Uterus (tissue), 4 donors: ENCODE measurements around the gene AIG1. TPM values are rescaled to one million over a fixed set of nuclear protein-coding genes. Genes with fewer than 3 reads are reported as not detected.

Source experiments
- DNase-seq, 2 donors: peaks; one replicate each; pipeline ENCODE4 v3.0.0-alpha.2; 2019 to 2020
- H3K27ac ChIP-seq, 2 donors: fragments of 200-600 bp; sonication (generic); 1 replicate in 1 of 2; 2 replicates in 1 of 2; pipeline ENCODE4 v1.5.1; 2016 to 2018
- H3K27me3 ChIP-seq, 2 donors: fragments of 200-600 bp; sonication (generic); one replicate each; pipeline ENCODE4 v1.5.1; 2018 to 2019; ENCODE audit warnings: control low read depth in 1 of 2
- H3K36me3 ChIP-seq, 2 donors: fragments of 200-600 bp; sonication (generic); one replicate each; pipeline ENCODE4 v1.5.1; 2019; ENCODE audit warnings: control low read depth in 1 of 2
- H3K4me1 ChIP-seq, 2 donors: fragments of 200-600 bp; sonication (generic); one replicate each; pipeline ENCODE4 v1.5.1; 2018 to 2019; ENCODE audit warnings: control low read depth in 1 of 2
- H3K4me3 ChIP-seq, 2 donors: fragments of 200-600 bp; sonication (generic); 1 replicate in 1 of 2; 2 replicates in 1 of 2; pipeline ENCODE4 v1.5.1; 2018 to 2019; ENCODE audit warnings: mild to moderate bottlenecking in 1 of 2
- H3K9me3 ChIP-seq, 2 donors: fragments of 200-600 bp; sonication (generic); one replicate each; pipeline ENCODE4 v1.5.1; 2019; ENCODE audit warnings: control low read depth in 1 of 2
- CTCF ChIP-seq, 4 experiments: fragments of 200-600 bp in 2 of 4; fragments of 450-650 bp in 2 of 4; sonication (generic) in 2 of 4; IDR thresholded peaks; one replicate each; pipeline ENCODE4 v1.5.1; 2016 to 2019; ENCODE audit warnings: antibody characterized with exemption in 4 of 4, mild to moderate bottlenecking in 2 of 4, moderate library complexity in 1 of 4
- POLR2A ChIP-seq, 2 donors: fragments of 450-650 bp; IDR thresholded peaks; one replicate each; pipeline ENCODE4 v1.6.1; 2016; ENCODE audit warnings: antibody characterized with exemption in 2 of 2, mild to moderate bottlenecking in 1 of 2, moderate library complexity in 1 of 2
- intact Hi-C: fragments of 100-400 bp; cut with DNase I; formaldehyde crosslinking; loops from one replicate; pipeline ENCODE4 v1.15.1; 2023; ENCODE audit warnings: low total_unique reads
- total RNA-seq, 4 donors: library from RNA; depleted of rRNA in 3 of 4; stranded (reverse); fragments of >200 nt in 3 of 4; gene quantifications; one replicate each; pipeline versions ENCODE4 v1.1.0 to v1.2.4, GENCODE V29; 2014 to 2023
- donor health status: DM: yes; HTN: yes; CAD: no.

Gene AIG1
- total RNA-seq, 4 donors from 2014 or later = 6.9 to 36.6 (median 27.8) TPM

GRCh38 chr6:143286251-143286795 is 225.6 kb downstream of the AIG1 start:
- Histone ChIP-seq H3K27me3 (no peaks in the 10 kb centered on the region), H3K4me1 (no peaks in the 10 kb centered on the region), H3K27ac (no peak overlapping the region), H3K4me3 (no peak overlapping the region), H3K36me3 (no peaks in the 10 kb centered on the region), H3K9me3 (no peaks in the 10 kb centered on the region)
- no peak for DNase-seq
- TF ChIP-seq CTCF (IDR thresholded peaks at IDR 0.05) (no peak), POLR2A (IDR thresholded peaks at IDR 0.05) (no peak)
- intact Hi-C loops = no loop called here

GRCh38 chr6:143288923-143289322 is 228.2 kb downstream of the AIG1 start:
- H3K4me3 ChIP-seq = no peak overlapping the region

GRCh38 chr6:143290206-143290605 is 229.5 kb downstream of the AIG1 start:
- Histone ChIP-seq H3K9me3 (no peaks in the 10 kb centered on the region), H3K27me3 (no peaks in the 10 kb centered on the region), H3K27ac (no peak overlapping the region), H3K4me1 (no peaks in the 10 kb centered on the region), H3K36me3 (no peaks in the 10 kb centered on the region), H3K4me3 (no peak overlapping the region)
- no peak for TF ChIP-seq POLR2A (IDR thresholded peaks at IDR 0.05)
- TF ChIP-seq CTCF (IDR thresholded peaks at IDR 0.05) = no peak
- intact Hi-C loops = no loop called here
- DNase-seq = no peak

More at GRCh38 chr6:143288923-143289322, 228.2 kb downstream of the AIG1 start:
- Histone ChIP-seq H3K27ac (no peak overlapping the region), H3K27me3 (no peaks in the 10 kb centered on the region), H3K36me3 (no peaks in the 10 kb centered on the region), H3K9me3 (no peaks in the 10 kb centered on the region), H3K4me1 (no peaks in the 10 kb centered on the region)
- intact Hi-C loops = no loop called here
- DNase-seq = no peak
- TF ChIP-seq POLR2A (IDR thresholded peaks at IDR 0.05) (no peak), CTCF (IDR thresholded peaks at IDR 0.05) (no peak)

GRCh38 chr6:143293523-143293922 is 232.8 kb downstream of the AIG1 start:
- DNase-seq = no peak
- H3K36me3 ChIP-seq = no peaks in the 10 kb centered on the region
- H3K27me3 ChIP-seq = no peaks in the 10 kb centered on the region
- no peaks in the 10 kb centered on the region for H3K9me3 ChIP-seq
- TF ChIP-seq POLR2A (IDR thresholded peaks at IDR 0.05) = no peak
- TF ChIP-seq CTCF (IDR thresholded peaks at IDR 0.05) = no peak
- intact Hi-C loops = no loop called here
- no peaks in the 10 kb centered on the region for H3K4me1 ChIP-seq
- H3K4me3 ChIP-seq = no peak overlapping the region
- H3K27ac ChIP-seq = no peak overlapping the region

- Histone ChIP-seq H3K36me3 (no peaks in the 10 kb centered on the region), H3K9me3 (no peaks in the 10 kb centered on the region), H3K27me3 (no peaks in the 10 kb centered on the region), H3K4me3 (no peak overlapping the region), H3K4me1 (no peaks in the 10 kb centered on the region), H3K27ac (no peak overlapping the region)
- TF ChIP-seq CTCF (IDR thresholded peaks at IDR 0.05) (no peak), POLR2A (IDR thresholded peaks at IDR 0.05) (no peak)
- intact Hi-C loops = no loop called here
- DNase-seq = no peak
Observed at GRCh38 chr6:143294265-143294860, 233.7 kb downstream of the AIG1 start.
